ENCODE measurements around the gene ANTXRL. TPM values are rescaled to one million over a fixed set of nuclear protein-coding genes. Genes with fewer than 3 reads are reported as not detected.
"Not testable (repeated sequence)": the region's sequence is repeated elsewhere in the genome, so short reads cannot be mapped to it uniquely, and the experiment has no call there.

The ANTXRL gene
- total and polyA plus RNA-seq, 2 experiments from 2014 or later: not detected

DNA sequence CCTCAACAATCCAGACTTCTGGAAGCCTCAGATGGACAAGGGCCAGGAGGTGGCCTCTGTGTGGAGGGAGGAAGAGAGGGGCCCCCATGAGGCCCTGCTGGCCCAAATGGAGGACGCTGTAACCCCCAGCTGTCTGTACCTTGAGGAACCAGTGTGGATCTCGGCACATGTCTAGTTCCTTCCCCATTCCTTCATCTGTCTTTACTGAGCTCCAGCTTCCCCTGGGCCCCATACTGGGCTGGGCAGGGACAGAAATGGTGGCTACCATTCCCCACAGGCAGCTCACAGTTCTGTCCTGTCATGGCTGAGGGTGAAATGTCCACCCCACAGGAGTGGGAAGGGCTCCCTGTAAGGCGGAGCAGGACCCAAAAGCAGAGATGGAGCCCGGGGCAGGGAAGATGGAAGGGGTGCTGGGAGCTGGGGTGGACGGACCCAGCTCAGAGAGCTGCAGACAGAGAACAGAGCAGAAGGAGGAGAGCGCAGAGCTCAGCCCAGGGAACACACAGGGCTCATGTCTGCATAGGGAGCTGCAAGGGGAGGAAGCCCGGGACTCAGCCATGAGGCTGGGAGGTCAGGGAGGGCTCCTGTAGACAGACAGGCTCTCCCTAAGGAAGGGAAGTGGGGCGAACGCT, 22.8 kb downstream of the ANTXRL start:
- Histone ChIP-seq H3K4me3 (no peak overlapping the region), H3K4me1 (ENCODE audit: low read depth) (no peaks in the 10 kb centered on the region), H3K27me3 (no peaks in the 10 kb centered on the region), H3K9me3 (ENCODE audit: low read depth) (no peaks in the 10 kb centered on the region), H3K36me3 (no peaks in the 10 kb centered on the region), H3K27ac (no peak overlapping the region)
- no peak for TF ChIP-seq CTCF (IDR thresholded peaks at IDR 0.05; ENCODE audit: low read depth, low read length)
- no peak for DNase-seq (ENCODE audit: low read depth in 1 of 2, low spot score in 1 of 2)

DNA sequence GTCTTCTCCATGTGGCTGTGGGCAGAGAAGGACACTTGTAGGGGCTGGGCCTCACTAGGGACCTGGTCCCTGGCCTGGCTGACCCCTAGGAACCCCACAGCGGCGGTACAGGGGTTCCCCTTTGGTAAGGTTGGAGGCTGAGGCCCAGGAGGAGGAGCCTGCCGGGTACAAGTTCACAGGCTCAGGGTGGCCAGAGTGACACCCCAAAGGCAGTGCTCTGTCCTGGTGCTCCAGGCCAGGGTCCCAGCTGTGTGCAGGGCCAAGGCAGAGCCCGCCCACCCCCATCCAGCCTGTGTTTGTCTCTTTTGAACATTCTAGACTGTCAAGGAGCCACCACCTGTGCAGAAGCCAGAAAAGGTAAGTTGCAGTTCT, 23.3 kb downstream of the ANTXRL start:
- no peak for TF ChIP-seq CTCF (IDR thresholded peaks at IDR 0.05; ENCODE audit: low read depth, low read length)
- no peaks in the 10 kb centered on the region for H3K36me3 ChIP-seq

DNA sequence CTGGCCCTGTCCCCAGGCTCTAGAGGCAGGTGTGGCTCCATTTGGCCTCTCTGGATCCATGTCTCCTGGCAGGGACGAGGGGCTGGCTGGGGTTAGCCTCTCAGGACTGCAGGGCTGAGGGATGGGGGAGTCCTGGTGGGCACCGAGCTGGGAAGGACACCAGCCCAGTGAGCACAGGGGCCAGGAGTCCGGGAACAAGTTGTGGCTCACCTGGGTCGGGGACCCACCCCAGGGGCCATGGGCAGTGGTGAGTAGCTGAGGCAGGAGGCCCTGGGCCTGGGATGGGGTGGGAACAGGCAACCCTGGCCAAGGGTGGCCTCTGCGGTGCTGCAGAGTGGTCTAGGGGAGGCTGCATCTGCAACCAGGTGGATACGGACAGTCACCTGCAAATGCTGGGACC, 24.1 kb downstream of the ANTXRL start:
- no peaks in the 10 kb centered on the region for H3K36me3 ChIP-seq
- no peaks in the 10 kb centered on the region for H3K4me1 ChIP-seq (ENCODE audit: low read depth)
- DNase-seq (ENCODE audit: low read depth in 1 of 2, low spot score in 1 of 2): no peak
- H3K27me3 ChIP-seq: no peaks in the 10 kb centered on the region
- H3K9me3 ChIP-seq (ENCODE audit: low read depth): no peaks in the 10 kb centered on the region
- H3K27ac ChIP-seq: no peak overlapping the region
- TF ChIP-seq CTCF (IDR thresholded peaks at IDR 0.05; ENCODE audit: low read depth, low read length): no peak
- no peak overlapping the region for H3K4me3 ChIP-seq

More for the DNA sequence above, 23.3 kb downstream of the ANTXRL start:
- no peak overlapping the region for H3K27ac ChIP-seq
- no peak for DNase-seq (ENCODE audit: low read depth in 1 of 2, low spot score in 1 of 2)
- H3K9me3 ChIP-seq (ENCODE audit: low read depth): no peaks in the 10 kb centered on the region
- H3K27me3 ChIP-seq: no peaks in the 10 kb centered on the region
- H3K4me3 ChIP-seq: no peak overlapping the region
- H3K4me1 ChIP-seq (ENCODE audit: low read depth): no peaks in the 10 kb centered on the region

DNA sequence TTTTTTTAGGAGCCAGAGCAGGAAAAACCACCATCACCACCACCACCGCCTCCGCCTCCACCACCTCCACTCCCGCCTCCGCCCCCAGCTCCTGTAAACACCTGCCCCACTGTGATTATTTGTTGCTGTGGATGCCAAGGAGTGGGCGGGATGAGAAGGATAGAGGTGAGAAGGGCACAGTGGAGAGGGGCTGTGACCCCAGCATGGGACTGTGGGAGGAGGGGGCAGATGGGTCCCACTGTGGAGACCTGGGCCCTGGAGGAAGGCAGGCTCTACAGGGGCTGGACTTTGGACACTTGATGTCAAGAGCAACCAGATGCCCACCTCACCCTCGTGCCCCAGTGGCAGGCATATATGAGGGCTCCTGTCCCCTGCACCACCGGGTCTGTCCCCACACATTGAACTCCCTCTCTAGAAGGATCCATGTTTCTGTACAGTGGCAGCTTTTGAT, 24.7 kb downstream of the ANTXRL start:
- Histone ChIP-seq H3K27me3 (no peaks in the 10 kb centered on the region), H3K27ac (no peak overlapping the region), H3K36me3 (no peaks in the 10 kb centered on the region), H3K4me1 (ENCODE audit: low read depth) (no peaks in the 10 kb centered on the region), H3K9me3 (ENCODE audit: low read depth) (no peaks in the 10 kb centered on the region), H3K4me3 (no peak overlapping the region)
- DNase-seq (ENCODE audit: low read depth in 1 of 2, low spot score in 1 of 2): no peak
- no peak for TF ChIP-seq CTCF (IDR thresholded peaks at IDR 0.05; ENCODE audit: low read depth, low read length)

GRCh38 chr10:46311961-46312431, 25.2 kb downstream of the ANTXRL start:
- H3K27ac ChIP-seq; H3K36me3 ChIP-seq; H3K27me3 ChIP-seq; H3K9me3 ChIP-seq (ENCODE audit: low read depth); DNase-seq (ENCODE audit: low read depth in 1 of 2, low spot score in 1 of 2); H3K4me1 ChIP-seq (ENCODE audit: low read depth); H3K4me3 ChIP-seq: not testable (repeated sequence)

DNA sequence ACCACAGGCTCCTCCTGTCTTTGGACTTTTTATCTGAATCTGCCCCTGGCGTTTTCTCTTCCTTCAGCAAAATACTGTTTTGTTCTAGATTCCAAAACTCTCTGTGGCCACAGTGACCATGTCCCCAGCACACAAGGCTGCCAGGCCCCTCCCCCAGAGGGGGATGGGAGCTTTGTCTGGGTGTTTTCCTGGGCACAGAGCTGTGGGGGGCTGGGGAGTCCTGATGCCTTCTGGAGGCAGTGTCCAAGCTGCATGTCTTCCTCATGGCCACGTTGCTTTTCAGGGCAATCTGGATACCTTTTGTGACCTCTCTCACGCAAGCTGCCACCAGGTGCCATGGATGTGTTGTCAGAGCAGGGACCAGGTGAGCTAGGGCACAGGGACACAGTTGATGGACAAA, 26.2 kb downstream of the ANTXRL start:
- H3K4me3 ChIP-seq: no peak overlapping the region
- H3K4me1 ChIP-seq (ENCODE audit: low read depth): no peaks in the 10 kb centered on the region
- H3K9me3 ChIP-seq (ENCODE audit: low read depth): no peaks in the 10 kb centered on the region
- H3K36me3 ChIP-seq: no peaks in the 10 kb centered on the region
- no peak overlapping the region for H3K27ac ChIP-seq
- TF ChIP-seq CTCF (IDR thresholded peaks at IDR 0.05; ENCODE audit: low read depth, low read length): no peak
- no peaks in the 10 kb centered on the region for H3K27me3 ChIP-seq
- DNase-seq (ENCODE audit: low read depth in 1 of 2, low spot score in 1 of 2): no peak
